Measurements from ENCODE around the gene AZU1. TPM values are rescaled to one million over a fixed set of nuclear protein-coding genes. Genes with fewer than 3 reads are reported as not detected.
"Not testable (repeated sequence)": the region's sequence is repeated elsewhere in the genome, so short reads cannot be mapped to it uniquely, and the experiment has no call there.

AZU1 gene
- total RNA-seq, 2 donors from 2014 or later = 1.1 TPM; not detected in 1

- H3K9me3 ChIP-seq = no peaks in the 10 kb centered on the region
- H3K4me3 ChIP-seq = no peak overlapping the region
- TF ChIP-seq CTCF (IDR thresholded peaks at IDR 0.05) = no peak
- H3K36me3 ChIP-seq = no peaks in the 10 kb centered on the region
- H3K4me1 ChIP-seq (ENCODE audit: control insufficient read depth in 1 of 2, low read depth in 2 of 2) = peaks cover 5 to 17% of the 10 kb centered on the region in 2 donors
- ATAC-seq (ENCODE audit: insufficient number of reproducible peaks, low FRiP score, low read depth) (no peak), DNase-seq (ENCODE audit: low spot score) (no peak)
- peaks cover 7% of the 10 kb centered on the region for H3K27me3 ChIP-seq (replicated peaks; ENCODE audit: insufficient read depth)
- no peak overlapping the region for H3K27ac ChIP-seq
Observed at GRCh38 chr19:845707-846521, 18.3 kb downstream of the AZU1 start.

- Histone ChIP-seq H3K27ac (no peak overlapping the region), H3K9me3 (no peaks in the 10 kb centered on the region), H3K27me3 (replicated peaks; ENCODE audit: insufficient read depth) (peaks cover 7% of the 10 kb centered on the region), H3K4me3 (no peak overlapping the region), H3K36me3 (no peaks in the 10 kb centered on the region), H3K4me1 (ENCODE audit: control insufficient read depth in 1 of 2, low read depth in 2 of 2) (peaks cover 1 to 15% of the 10 kb centered on the region in 2 donors)
- DNase-seq (ENCODE audit: low spot score) (no peak), ATAC-seq (ENCODE audit: insufficient number of reproducible peaks, low FRiP score, low read depth) (no peak)
- no peak for TF ChIP-seq CTCF (IDR thresholded peaks at IDR 0.05)
Observed at GRCh38 chr19:848386-848921, 20.8 kb downstream of the AZU1 start.

GRCh38 chr19:849195-849594 lies 21.6 kb downstream of the AZU1 start:
- not testable (repeated sequence) for H3K4me3 ChIP-seq; H3K9me3 ChIP-seq; DNase-seq (ENCODE audit: low spot score); H3K27me3 ChIP-seq (replicated peaks; ENCODE audit: insufficient read depth); ATAC-seq (ENCODE audit: insufficient number of reproducible peaks, low FRiP score, low read depth); H3K27ac ChIP-seq; H3K36me3 ChIP-seq
- peaks cover 0 to 11% of the 10 kb centered on the region in 2 donors for H3K4me1 ChIP-seq (ENCODE audit: control insufficient read depth in 1 of 2, low read depth in 2 of 2)

GRCh38 chr19:850221-850978 lies 22.8 kb downstream of the AZU1 start:
- Histone ChIP-seq H3K4me1 (ENCODE audit: control insufficient read depth in 1 of 2, low read depth in 2 of 2) (peaks cover 0 to 11% of the 10 kb centered on the region in 2 donors), H3K27me3 (replicated peaks; ENCODE audit: insufficient read depth) (peaks cover 7% of the 10 kb centered on the region), H3K27ac (peak overlapping the region; percentile 19 to 28), H3K4me3 (peak overlapping the region; percentile 48), H3K36me3 (no peaks in the 10 kb centered on the region), H3K9me3 (no peaks in the 10 kb centered on the region)
- ATAC-seq (ENCODE audit: insufficient number of reproducible peaks, low FRiP score, low read depth) (peak; percentile 62), DNase-seq (ENCODE audit: low spot score) (peak; percentile 61)
- TF ChIP-seq CTCF (IDR thresholded peaks at IDR 0.05) = no peak

- DNase-seq (ENCODE audit: low spot score) = no peak
- ATAC-seq (ENCODE audit: insufficient number of reproducible peaks, low FRiP score, low read depth) = no peak
- no peaks in the 10 kb centered on the region for H3K36me3 ChIP-seq
- no peaks in the 10 kb centered on the region for H3K9me3 ChIP-seq
- TF ChIP-seq CTCF (IDR thresholded peaks at IDR 0.05) = no peak
- H3K4me1 ChIP-seq (ENCODE audit: control insufficient read depth in 1 of 2, low read depth in 2 of 2) = peaks cover 0 to 11% of the 10 kb centered on the region in 2 donors
- H3K27me3 ChIP-seq (replicated peaks; ENCODE audit: insufficient read depth) = peaks cover 5% of the 10 kb centered on the region
- peak overlapping the region; percentile 48 for H3K4me3 ChIP-seq
- peak overlapping the region; percentile 19 to 28 for H3K27ac ChIP-seq
Observed at GRCh38 chr19:850979-851335, 23.3 kb downstream of the AZU1 start.
